SK-N-SH (cell line): Measurements from ENCODE around the gene CELA3A. TPM values are rescaled to one million over a fixed set of nuclear protein-coding genes. Genes with fewer than 3 reads are reported as not detected.
"Not testable (repeated sequence)": the region's sequence is repeated elsewhere in the genome, so short reads cannot be mapped to it uniquely, and the experiment has no call there.

Source experiments
- CTCF ChIA-PET: fragments of 300-600, 350-600 bp; formaldehyde crosslinking; extraction: SDS; loops from one replicate; lab custom pipeline; 2021; lab: Yijun Ruan, JAX
- POLR2A ChIA-PET: fragments of 350-600 bp; sonication (Branson Sonifier 250); formaldehyde crosslinking; extraction: SDS; loops from one replicate; lab custom pipeline; 2020; ENCODE audit warnings: antibody characterized with exemption, inconsistent platforms; lab: Yijun Ruan, JAX
- DNase-seq: peaks from one replicate; pipeline ENCODE4 v3.0.0; 2012
- H2AFZ ChIP-seq: fragments of 200-600 bp; sonication (generic); 2 replicates; pipeline ENCODE4 v1.8.1; 2016; ENCODE audit warnings: antibody characterized with exemption, mild to moderate bottlenecking, low read depth
- H3F3A ChIP-seq: fragments of 200-600 bp; sonication (generic); replicated peaks from 2 replicates; pipeline ENCODE3; 2016; ENCODE audit warnings: antibody characterized with exemption, mild to moderate bottlenecking; ENCODE audit not compliant: insufficient read depth
- H3K27ac ChIP-seq, 2 experiments: fragments of 200-500 bp in 1 of 2; fragments of 200-600 bp in 1 of 2; sonication (Bioruptor generic) in 1 of 2; sonication (generic), shearing (Covaris generic) in 1 of 2; 2 replicates each; pipeline versions ENCODE4 v1.5.1 to v1.6.1; 2014 to 2016; ENCODE audit warnings: low read depth in 2 of 2, inconsistent platforms in 1 of 2, low read length in 1 of 2, mild to moderate bottlenecking in 1 of 2, mixed read lengths in 1 of 2
- H3K27me3 ChIP-seq: fragments of 200-600 bp; sonication (generic), shearing (Covaris generic); 2 replicates; pipeline ENCODE4 v1.6.1; 2016; ENCODE audit warnings: mixed run types; ENCODE audit not compliant: insufficient read depth
- H3K36me3 ChIP-seq, 2 experiments: fragments of 200-500 bp in 1 of 2; fragments of 200-600 bp in 1 of 2; sonication (Bioruptor generic) in 1 of 2; sonication (generic) in 1 of 2; replicated peaks in 1 of 2; 2 replicates each; pipeline versions ENCODE3 to v1.5.1; 2014 to 2016; ENCODE audit warnings: low read length in 1 of 2, mild to moderate bottlenecking in 1 of 2; ENCODE audit not compliant: insufficient read depth in 2 of 2, control insufficient read depth in 1 of 2
- H3K4me1 ChIP-seq, 2 experiments: fragments of 200-500 bp in 1 of 2; fragments of 200-600 bp in 1 of 2; sonication (Bioruptor generic) in 1 of 2; sonication (generic), shearing (Covaris generic) in 1 of 2; 2 replicates each; pipeline versions ENCODE4 v1.5.1 to v1.6.1; 2014 to 2016; ENCODE audit warnings: low read depth in 1 of 2, low read length in 1 of 2, mixed run types in 1 of 2; ENCODE audit not compliant: insufficient read depth in 2 of 2, control insufficient read depth in 1 of 2
- H3K4me2 ChIP-seq: fragments of 200-600 bp; sonication (generic), shearing (Covaris generic); 2 replicates; pipeline ENCODE4 v1.6.1; 2017; ENCODE audit warnings: mixed run types
- H3K4me3 ChIP-seq, 2 experiments: fragments of 200-500 bp in 1 of 2; fragments of 200-600 bp in 1 of 2; sonication (Bioruptor generic) in 1 of 2; sonication (generic), shearing (Covaris generic) in 1 of 2; 2 replicates each; pipeline versions ENCODE4 v1.5.1 to v1.8.1; 2014 to 2016; ENCODE audit warnings: low read depth in 2 of 2, inconsistent platforms in 1 of 2, low read length in 1 of 2, mild to moderate bottlenecking in 1 of 2, mixed read lengths in 1 of 2, moderate library complexity in 1 of 2
- H3K79me2 ChIP-seq: fragments of 200-600 bp; sonication (generic); 2 replicates; pipeline ENCODE4 v1.8.1; 2017; ENCODE audit warnings: mild to moderate bottlenecking; ENCODE audit not compliant: insufficient read depth
- H3K9ac ChIP-seq: fragments of 200-600 bp; sonication (generic); 2 replicates; pipeline ENCODE4 v1.6.1; 2017; ENCODE audit warnings: mixed run types
- H3K9me2 ChIP-seq: fragments of 200-600 bp; sonication (generic); 2 replicates; pipeline ENCODE4 v1.6.1; 2017; ENCODE audit warnings: mixed run types
- H3K9me3 ChIP-seq: fragments of 200-600 bp; sonication (generic); 2 replicates; pipeline ENCODE4 v1.6.1; 2017; ENCODE audit warnings: mixed run types, mild to moderate bottlenecking, moderate library complexity
- H4K20me1 ChIP-seq: fragments of 200-600 bp; sonication (generic); 2 replicates; pipeline ENCODE4 v1.6.1; 2017; ENCODE audit warnings: mild to moderate bottlenecking, mixed run types; ENCODE audit not compliant: insufficient read depth
- WGBS: methylation state at CpG from one replicate; pipeline ENCODE4 v1.1.6; 2017; ENCODE audit warnings: low lambda C conversion rate; 5-methylcytosine and 5-hydroxymethylcytosine counted together
- polyA plus RNA-seq, 3 experiments: library from polyadenylated mRNA; depleted of rRNA; stranded (reverse); fragments of >200 nt; gene quantifications; 2 replicates each; pipeline ENCODE4 v1.2.3, GENCODE V29; 2012

Gene CELA3A
- polyA plus RNA-seq, 1 of the 3 experiments (the other 2 are of a cell fraction) = not detected

DNA sequence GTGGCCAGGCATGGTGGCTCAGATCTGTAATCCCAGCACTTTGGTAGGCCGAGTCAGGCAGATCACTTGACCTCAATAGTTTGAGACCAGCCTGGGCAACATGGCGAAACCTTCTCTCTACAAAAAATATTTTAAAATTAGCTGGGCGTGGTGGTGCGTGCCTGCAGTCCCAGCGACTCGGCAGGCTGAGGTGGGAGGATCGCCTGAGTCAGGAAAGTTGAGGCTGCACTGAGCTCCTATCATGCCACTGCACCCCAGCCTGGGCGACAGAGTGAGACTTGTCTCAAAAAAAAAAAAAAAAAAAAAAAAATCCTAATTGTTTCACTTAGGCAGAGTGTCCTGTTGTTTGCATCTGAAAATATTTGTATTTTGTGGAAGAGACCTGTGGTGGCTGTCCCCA is 6.7 kb upstream of the CELA3A start:
- H3K9ac ChIP-seq, DNase-seq, CTCF ChIA-PET, H3K4me1 ChIP-seq, H3F3A ChIP-seq, H3K79me2 ChIP-seq, H3K36me3 ChIP-seq, H3K9me3 ChIP-seq, H3K9me2 ChIP-seq, H3K4me3 ChIP-seq, H3K27me3 ChIP-seq, POLR2A ChIA-PET, H3K4me2 ChIP-seq, H2AFZ ChIP-seq, H3K27ac ChIP-seq, H4K20me1 ChIP-seq: not testable (repeated sequence)
- 97% methylated on average over 8 of the region's 8 CpGs for WGBS

DNA sequence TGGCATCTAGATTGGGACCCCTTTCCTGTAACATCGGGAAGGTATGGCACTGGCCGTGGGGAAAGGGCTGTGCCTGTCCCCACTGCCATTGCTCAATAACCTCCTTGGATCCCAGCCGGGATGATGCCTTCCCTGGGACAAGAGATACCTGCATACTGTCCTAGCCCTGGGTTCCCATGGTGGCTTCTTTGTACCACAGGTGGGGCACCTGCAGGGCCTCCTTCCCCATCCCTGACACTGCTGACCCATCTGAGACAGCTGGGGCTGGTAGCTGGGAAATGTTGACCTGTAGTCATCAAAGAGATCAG is 4.8 kb upstream of the CELA3A start:
- H3K9me2 ChIP-seq, H3K9ac ChIP-seq, H3K4me1 ChIP-seq, H3K27ac ChIP-seq, H3K36me3 ChIP-seq, H3K4me3 ChIP-seq, DNase-seq, H3K4me2 ChIP-seq, H3F3A ChIP-seq, H4K20me1 ChIP-seq, POLR2A ChIA-PET, H2AFZ ChIP-seq, CTCF ChIA-PET, H3K79me2 ChIP-seq, H3K9me3 ChIP-seq, H3K27me3 ChIP-seq: not testable (repeated sequence)
- WGBS = 91% methylated on average over 3 of the region's 3 CpGs

DNA sequence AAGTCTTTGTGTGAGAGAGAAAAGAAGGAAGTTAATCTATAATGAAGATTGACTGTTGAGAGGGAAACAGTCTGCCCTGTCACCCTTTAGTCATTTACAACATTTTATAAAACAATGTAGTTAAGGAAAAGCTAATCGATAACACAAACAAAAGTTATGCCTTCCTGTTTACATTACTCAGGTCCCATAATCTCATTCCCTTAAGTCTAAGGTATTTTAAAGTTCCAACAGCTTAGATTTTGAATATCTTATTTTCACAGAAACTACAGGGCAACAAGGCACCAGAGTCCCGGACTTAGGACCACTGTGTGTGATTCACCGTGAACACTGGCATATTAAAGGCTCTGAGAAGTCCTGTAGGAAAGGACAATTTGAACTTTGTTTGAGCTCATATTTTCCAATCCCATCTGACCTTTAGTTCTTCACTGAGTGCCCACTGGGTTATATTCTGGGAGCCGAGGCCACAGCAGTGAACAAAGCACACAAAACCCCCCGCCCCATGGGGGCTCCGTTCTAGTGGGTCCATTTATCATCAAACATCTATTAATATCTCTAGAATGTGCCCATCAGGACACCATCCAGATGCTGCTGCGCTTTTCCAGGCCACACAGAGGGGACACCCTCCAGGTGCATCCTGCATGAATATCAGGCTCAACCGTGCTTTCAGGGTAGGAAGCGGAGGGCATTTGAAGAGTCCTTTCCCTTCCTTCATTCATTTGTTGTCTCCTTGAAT is 3.4 kb upstream of the CELA3A start:
- H3K79me2 ChIP-seq, H3K36me3 ChIP-seq, H3F3A ChIP-seq, CTCF ChIA-PET, H3K9ac ChIP-seq, POLR2A ChIA-PET, H3K27me3 ChIP-seq, H3K9me3 ChIP-seq, DNase-seq, H2AFZ ChIP-seq, H3K4me2 ChIP-seq, H3K27ac ChIP-seq, H4K20me1 ChIP-seq, H3K4me1 ChIP-seq, H3K4me3 ChIP-seq, H3K9me2 ChIP-seq: not testable (repeated sequence)
- WGBS = 69% methylated on average over 9 of the region's 9 CpGs

DNA sequence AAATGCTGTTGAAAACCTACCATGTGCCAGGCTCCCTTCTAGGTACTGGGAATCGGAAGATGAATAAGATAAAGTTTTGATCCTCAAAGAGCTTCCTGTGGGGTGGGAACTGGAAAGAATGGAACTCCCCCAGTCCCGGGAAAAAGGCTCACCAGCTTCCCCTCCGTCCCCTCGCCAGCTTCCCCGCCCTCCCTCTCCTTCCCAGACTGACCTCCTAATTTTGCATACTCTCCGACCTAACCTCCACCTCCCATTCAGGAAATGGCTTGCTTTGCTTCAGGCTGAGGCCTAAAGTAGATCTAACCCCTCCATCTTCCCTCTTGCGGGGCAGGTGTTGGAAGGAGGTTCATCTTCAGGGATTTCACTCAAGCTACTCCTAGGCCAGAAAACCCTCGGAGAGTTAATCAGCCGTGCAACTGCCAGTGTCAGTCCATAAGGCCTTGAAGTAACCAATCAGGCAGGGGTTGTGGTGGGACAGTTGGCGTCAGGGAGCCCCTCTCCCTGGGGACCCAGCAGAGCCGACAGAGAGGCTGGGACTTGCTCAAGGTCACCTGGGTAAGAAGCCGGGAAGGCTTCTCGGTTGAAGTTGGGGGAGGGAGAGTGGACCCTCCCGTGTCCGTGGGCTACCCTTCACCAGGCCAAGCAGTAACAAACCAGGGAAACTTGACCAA is 2.7 kb upstream of the CELA3A start:
- H3K27ac ChIP-seq = not testable (repeated sequence)

DNA sequence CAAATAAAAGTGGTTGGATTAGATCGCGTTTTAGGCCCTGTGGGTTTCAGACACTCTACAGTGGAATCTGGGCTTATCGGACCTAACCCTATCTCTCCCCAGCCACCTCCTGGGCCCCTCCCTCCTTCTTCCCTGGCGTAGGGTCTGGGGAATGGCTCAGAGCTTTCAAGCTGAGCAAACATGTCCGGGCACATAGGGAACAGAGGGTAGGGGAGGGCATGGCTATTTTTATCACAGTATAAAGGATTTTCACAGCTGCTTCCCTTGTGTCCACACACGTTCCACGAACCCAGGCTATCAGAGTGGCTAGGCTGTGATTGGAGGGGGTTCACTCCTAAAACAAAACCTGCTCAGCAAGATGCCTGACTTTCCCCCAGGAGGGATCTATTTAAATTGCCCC is 1.8 kb upstream of the CELA3A start:
- H2AFZ ChIP-seq, H3K9ac ChIP-seq, DNase-seq, H4K20me1 ChIP-seq, H3K9me3 ChIP-seq, H3K4me1 ChIP-seq, H3K36me3 ChIP-seq, POLR2A ChIA-PET, H3K4me3 ChIP-seq, H3K79me2 ChIP-seq, CTCF ChIA-PET, H3K9me2 ChIP-seq, H3F3A ChIP-seq, H3K27ac ChIP-seq, H3K27me3 ChIP-seq, H3K4me2 ChIP-seq: not testable (repeated sequence)
- WGBS = 68% methylated on average over 6 of the region's 7 CpGs

More for the DNA sequence above, 2.7 kb upstream of the CELA3A start:
- H3K9me2 ChIP-seq, H3K79me2 ChIP-seq, CTCF ChIA-PET, H4K20me1 ChIP-seq, POLR2A ChIA-PET, H3K36me3 ChIP-seq, H3K4me3 ChIP-seq, H3K4me1 ChIP-seq, H3K9me3 ChIP-seq, H3K4me2 ChIP-seq, DNase-seq, H3K9ac ChIP-seq, H3K27me3 ChIP-seq, H2AFZ ChIP-seq, H3F3A ChIP-seq: not testable (repeated sequence)
- WGBS = 91% methylated on average over 13 of the region's 15 CpGs

DNA sequence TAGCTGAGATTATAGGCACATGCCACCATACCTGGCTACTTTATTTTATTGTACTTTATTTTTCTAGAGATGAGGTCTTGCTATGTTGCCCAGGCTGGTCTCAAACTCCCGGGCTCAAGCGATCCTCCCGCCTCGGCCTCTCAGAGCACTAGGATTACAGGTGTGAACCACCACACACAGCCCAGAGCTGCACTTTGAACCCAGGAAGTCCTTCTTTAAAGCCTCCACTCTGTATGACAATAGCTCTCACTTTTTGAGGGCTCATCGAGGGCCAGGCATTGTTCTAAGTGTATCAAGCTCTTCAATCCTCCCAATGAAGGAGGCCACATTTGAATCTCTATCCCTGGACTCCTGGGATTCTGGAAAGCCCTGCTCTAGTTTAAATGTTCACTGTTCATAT is 1.0 kb downstream of the CELA3A start:
- H3K4me1 ChIP-seq, H3K9me2 ChIP-seq, H3K36me3 ChIP-seq, H3K27me3 ChIP-seq, POLR2A ChIA-PET, H3K79me2 ChIP-seq, H4K20me1 ChIP-seq, H3K9me3 ChIP-seq, H3K4me2 ChIP-seq, H3K27ac ChIP-seq, H3K9ac ChIP-seq, H2AFZ ChIP-seq, H3F3A ChIP-seq, H3K4me3 ChIP-seq, DNase-seq: not testable (repeated sequence)
- 6% methylated on average over 1 of the region's 5 CpGs for WGBS
- CTCF ChIA-PET = interaction anchor here (1.2 kb wide), 1 partner anchor 22 kb away, joined by 3 read pairs; no protein-coding TSS in a partner anchor
